ENCODE measurements around the gene NBEAL2.
"Not testable (repeated sequence)": the region's sequence is repeated elsewhere in the genome, so short reads cannot be mapped to it uniquely, and the experiment has no call there.

NBEAL2 gene

DNA sequence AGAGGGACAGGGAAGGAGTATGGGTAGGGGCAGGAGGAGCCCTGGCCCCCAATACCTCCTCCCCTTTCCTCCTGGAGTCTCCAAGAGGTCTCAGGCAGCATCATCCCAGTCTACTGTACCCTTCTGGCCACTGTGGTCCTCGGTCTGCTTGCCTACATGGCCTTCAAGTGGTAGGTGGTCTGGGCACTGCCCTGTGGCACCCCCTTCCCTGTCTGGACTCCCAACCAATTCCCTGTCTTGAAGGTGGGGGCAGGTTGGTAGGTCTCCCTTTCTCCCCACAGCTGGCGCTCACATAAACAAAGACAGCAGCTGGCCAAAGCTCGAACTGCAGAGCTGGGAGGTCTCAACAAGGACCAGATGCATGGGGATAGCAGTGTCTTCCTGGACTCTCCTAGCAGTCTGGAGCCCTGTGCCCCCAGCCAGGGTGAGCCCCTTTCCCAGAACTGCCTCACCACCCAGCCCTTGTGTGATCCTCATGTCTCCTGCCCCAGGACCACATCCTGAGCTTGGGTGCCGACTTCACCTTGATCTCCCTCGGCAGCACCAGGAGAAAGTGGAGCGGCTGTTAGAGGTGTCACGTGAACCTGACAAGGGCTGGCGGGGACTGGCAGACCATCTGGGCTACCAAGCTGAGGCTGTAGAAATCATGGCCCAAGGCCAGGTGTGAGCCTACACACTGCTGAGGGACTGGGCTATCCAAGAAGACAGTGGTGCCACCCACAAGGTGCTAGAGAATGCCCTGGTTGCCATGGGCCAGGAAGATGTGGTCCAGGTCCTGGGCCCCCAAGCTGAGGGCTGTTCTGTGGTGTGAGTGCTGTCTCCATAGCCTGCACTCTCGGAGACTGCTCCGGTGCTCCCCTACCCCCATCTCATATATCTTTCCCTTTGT lies 33.1 kb downstream of the NBEAL2 start:
- DNase-seq: peak; percentile 55

DNA sequence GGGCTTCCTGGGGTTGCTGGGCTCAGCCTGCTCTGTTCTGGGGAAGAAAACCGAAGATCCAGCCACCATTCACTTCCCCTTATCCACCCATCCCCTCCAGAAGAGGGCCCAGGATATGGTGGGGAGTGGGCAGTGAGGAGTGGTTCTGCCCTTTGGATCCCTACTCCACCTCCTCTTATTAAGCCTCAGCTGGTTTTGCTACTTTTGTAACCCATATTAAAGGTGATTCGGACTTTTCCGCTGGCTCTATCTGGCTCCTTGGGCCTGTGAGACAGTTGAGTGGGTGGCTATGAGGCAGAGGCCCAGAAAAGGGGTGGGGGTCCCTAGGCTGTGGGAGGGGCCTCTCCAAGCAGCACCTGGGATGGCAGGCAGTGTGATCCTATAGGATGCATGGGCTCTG lies 33.8 kb downstream of the NBEAL2 start:
- no peak for DNase-seq

DNA sequence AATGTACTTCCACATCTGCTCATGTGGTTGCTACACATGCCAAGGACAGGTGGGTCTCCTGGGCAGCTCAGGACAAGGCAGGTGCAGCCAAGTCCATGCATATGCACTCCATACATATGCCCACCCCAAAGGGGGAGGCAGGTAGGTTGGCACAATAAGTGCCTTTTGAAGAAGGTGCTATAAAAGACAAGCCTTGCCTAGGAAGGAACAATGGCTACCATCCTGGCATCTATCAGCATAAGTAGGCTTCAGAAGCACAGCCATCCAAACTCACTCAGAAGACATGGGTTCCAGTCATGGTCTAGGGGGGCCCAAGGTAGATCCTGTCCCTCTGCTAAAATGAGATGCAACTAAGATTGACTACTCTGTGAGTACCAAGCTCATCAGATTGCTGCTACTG lies 34.6 kb downstream of the NBEAL2 start:
- no peak for DNase-seq

GRCh38 chr3:47015151-47015550 lies 35.7 kb downstream of the NBEAL2 start:
- DNase-seq: no peak

- no peak for DNase-seq
Measured at GRCh38 chr3:47016086-47016933, 36.8 kb downstream of the NBEAL2 start.

DNA sequence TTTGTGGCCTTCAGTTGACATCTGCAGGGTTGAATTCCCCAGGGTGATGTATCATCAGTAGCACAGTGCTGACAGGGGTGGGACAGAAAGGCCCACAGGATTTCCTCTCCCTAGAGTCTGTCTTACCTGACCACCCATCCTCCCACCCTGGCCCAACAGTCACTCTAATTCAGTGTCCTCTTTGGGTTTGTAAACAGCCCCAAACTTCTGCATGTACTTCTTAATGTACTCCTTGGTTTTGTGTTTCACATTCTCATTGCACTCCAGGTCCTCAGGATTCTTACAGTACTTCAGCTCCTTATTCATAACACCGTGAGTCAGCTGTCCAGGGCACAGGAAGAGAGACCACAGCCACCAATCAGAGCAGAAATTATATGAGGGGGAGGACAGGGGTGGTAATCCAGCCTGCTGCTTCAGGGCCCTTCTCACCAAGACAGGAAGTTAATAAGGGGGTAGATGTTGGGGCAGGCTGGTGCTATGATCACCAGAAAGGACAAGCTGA lies 37.5 kb downstream of the NBEAL2 start:
- DNase-seq: peak; percentile 62

DNA sequence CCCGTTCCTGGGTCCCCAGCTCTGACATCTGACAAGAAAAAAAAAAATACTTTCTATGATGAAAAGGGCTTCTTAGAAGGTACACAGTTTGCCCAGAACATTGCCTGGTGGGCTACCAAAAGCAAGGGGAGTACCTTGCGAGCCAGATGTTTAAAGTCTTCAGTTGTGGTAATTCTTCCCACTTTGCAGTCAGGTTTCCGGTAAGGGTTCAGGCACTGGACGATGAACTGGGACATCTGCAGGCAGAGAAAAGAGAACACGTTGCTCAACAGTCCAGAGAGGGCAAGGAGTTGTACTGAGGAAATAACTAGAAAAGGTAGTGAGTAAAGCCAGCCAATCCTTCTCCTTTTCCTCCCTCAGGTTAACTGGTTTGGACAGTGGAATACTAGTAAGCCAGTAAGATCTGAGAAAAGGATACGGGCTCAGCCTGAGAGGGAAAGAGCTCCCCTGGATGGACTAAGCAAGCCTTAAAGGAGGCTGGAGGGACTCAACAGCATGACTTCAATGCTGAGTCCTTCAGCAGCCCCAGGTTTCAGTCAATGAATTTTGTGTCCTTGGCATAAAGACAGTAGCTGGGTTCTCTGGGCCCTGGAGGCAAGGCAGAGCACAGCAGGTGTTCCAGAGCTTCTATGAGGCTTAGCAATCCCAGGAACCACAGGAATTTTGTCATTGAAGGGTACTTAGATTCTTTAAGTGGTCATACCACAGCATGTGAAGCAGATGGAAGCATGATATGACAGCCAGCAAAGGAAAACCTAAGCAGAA lies 38.2 kb downstream of the NBEAL2 start:
- DNase-seq: peak; percentile 74

- no peak for DNase-seq
Measured at GRCh38 chr3:47018269-47018611, 38.8 kb downstream of the NBEAL2 start.

DNA sequence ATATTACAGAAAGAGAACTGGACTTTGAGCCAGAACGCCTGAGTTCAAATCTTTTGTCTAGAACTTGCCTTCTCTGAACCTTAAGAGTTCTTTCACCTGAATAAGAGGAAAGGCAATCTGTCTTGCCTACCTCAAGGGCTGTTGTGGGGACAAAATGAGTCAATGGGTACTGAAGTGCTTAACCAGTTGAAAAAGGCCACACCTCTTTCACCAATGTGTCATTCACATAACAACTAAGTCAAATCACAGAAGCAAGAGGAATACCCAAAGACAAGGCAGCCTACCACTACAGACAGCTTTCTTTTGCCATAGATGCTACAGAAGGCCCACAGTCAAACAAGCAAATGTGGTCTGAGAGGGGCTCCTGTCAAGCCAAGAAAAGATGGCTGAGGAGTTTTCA lies 39.7 kb downstream of the NBEAL2 start:
- DNase-seq: no peak

DNA sequence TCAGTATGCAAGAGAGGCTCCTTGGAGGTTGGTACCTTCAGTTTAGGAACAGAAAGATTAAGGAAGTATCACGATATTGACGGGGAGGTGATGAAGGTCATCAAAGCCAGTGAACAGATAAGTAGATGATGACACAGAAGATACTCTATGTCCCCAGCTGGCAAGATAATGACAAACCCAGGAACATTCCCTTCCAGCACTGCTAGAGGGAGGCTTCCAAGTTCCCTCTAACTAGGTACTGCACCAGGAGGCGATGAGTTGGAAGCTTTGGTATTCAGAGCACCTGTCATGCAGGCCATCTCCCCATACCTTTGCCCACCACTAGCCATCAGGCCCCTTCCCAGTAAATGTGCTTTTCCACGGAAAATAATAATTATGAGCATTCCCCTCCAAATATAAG lies 40.8 kb downstream of the NBEAL2 start:
- DNase-seq: no peak

DNA sequence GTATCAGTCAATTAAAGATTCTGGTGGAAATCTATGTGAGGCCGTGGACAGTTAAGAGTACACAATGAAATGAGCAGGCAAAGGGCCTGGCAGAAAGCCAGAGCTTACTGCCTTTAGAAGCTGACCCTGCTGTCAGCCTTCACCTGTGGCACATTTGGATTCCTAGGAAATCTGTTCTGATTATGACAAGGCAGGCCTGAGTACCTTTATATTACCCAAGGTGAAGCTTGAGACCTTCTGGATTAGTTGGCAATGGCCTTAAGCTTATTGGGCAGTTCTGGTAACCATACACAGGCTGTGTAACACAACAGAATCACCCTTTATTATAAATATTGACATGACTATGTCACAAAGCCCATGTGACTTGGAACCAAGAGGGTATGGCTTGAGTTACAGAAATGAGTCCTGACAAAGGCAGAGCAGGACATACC lies 43.2 kb downstream of the NBEAL2 start:
- DNase-seq: no peak

- peak; percentile 78 for DNase-seq
Measured at GRCh38 chr3:47024932-47025331, 45.5 kb downstream of the NBEAL2 start.

- not testable (repeated sequence) for DNase-seq
Measured at GRCh38 chr3:47026432-47026831, 47.0 kb downstream of the NBEAL2 start.

- DNase-seq: no peak
Measured at GRCh38 chr3:47028146-47028545, 48.7 kb downstream of the NBEAL2 start.

GRCh38 chr3:47028667-47029066 lies 49.2 kb downstream of the NBEAL2 start:
- no peak for DNase-seq

GRCh38 chr3:47031041-47031440 lies 51.6 kb downstream of the NBEAL2 start:
- not testable (repeated sequence) for DNase-seq

- DNase-seq: peak; percentile 86
Measured at GRCh38 chr3:47034868-47035489, 55.5 kb downstream of the NBEAL2 start.

GRCh38 chr3:47035645-47036044 lies 56.2 kb downstream of the NBEAL2 start:
- DNase-seq: no peak

GRCh38 chr3:47036145-47036544 lies 56.7 kb downstream of the NBEAL2 start:
- no peak for DNase-seq

DNA sequence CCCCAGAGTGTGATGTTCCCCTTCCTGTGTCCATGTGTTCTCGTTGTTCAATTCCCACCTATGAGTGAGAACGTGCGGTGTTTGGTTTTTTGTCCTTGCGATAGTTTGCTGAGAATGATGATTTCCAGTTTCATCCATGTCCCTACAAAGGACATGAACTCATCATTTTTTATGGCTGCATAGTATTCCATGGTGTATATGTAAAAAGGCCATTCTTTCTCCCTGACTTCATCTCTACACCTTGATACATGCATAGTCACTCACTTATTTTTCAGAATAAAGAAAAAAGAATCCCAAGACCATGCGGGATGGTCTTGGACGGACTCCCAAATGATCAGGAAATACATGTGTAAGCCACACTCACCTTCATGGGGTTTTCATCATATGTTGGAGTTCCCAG lies 57.8 kb downstream of the NBEAL2 start:
- DNase-seq: not testable (repeated sequence)

DNA sequence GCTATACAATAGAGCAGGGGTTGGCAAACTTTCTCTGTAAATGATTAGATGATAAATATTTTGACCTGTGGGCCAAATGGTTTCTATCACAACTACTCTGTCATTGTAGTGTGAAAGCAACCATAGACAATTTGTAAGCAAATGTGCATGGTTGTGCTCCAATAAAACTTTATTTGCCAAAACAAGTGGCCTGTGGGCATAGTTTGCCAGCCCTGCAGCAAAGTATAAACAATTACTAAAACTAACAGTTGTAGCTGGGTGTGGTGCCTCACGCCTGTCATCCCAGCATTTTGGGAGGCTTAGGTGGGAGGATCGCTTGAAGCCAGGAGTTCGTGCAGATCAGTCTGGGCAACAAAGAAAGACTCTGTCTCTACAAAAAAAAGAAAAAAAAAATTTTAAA lies 61.6 kb downstream of the NBEAL2 start:
- DNase-seq: no peak

DNA sequence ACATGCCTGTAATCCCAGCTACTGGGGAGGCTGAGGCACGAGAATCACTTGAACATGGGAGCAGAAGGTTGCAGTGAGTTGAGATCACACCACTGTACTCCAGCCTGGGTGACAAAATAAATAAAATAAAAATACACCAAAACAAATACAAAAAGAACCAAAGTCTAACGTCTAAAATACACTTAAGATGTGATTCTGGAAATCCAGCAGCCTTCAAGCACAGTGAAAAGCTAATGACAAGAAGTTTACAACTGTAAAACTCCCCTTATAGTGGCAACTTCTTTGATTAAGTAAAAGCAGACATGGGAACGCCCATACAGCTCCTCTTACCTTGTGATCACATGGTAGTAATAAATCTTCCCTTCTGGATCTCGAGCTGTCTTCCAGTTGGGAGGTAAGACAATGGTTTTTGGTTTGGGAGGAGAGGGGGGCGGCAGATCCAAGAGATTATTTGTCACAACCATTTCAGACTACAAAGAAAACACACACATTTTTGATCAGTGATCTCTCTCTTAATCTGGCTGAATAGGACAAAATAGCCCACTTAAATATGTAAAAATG lies 62.8 kb downstream of the NBEAL2 start:
- DNase-seq: no peak
